AG09309 (cell line): ENCODE measurements around the gene DESI1.
"Not testable (repeated sequence)": the region's sequence is repeated elsewhere in the genome, so short reads cannot be mapped to it uniquely, and the experiment has no call there.

Experiments
- DNase-seq: peaks from one replicate; pipeline ENCODE4 v3.0.0-alpha.2; 2010; ENCODE audit warnings: low read depth
- H3K4me3 ChIP-seq: 2 replicates; pipeline ENCODE4 v1.5.1; 2011; ENCODE audit warnings: mild to moderate bottlenecking, low read depth, low read length, moderate library complexity; ENCODE audit not compliant: control insufficient read depth
- TF ChIP-seq, protein P1 (sequence below): IDR thresholded peaks from 2 replicates; pipeline ENCODE4 v1.5.1; 2011; ENCODE audit warnings: mild to moderate bottlenecking, low read depth, low read length, inconsistent platforms; ENCODE audit not compliant: insufficient read depth, control insufficient read depth; ENCODE audit errors: missing control alignments

Gene DESI1

GRCh38 chr22:41620589-41621098 lies at the start of gene DESI1:
Gene DESI1 (minus strand): TSS chr22:41621043. CDS start chr22:41620839, 204 bp downstream.
- H3K4me3 ChIP-seq: peak within 1 kb of the TSS; percentile 99
- no peak for DNase-seq

GRCh38 chr22:41668971-41669911 lies 48.4 kb upstream of the DESI1 start:
- DNase-seq: peak; percentile 55
- TF ChIP-seq, protein P1, sequence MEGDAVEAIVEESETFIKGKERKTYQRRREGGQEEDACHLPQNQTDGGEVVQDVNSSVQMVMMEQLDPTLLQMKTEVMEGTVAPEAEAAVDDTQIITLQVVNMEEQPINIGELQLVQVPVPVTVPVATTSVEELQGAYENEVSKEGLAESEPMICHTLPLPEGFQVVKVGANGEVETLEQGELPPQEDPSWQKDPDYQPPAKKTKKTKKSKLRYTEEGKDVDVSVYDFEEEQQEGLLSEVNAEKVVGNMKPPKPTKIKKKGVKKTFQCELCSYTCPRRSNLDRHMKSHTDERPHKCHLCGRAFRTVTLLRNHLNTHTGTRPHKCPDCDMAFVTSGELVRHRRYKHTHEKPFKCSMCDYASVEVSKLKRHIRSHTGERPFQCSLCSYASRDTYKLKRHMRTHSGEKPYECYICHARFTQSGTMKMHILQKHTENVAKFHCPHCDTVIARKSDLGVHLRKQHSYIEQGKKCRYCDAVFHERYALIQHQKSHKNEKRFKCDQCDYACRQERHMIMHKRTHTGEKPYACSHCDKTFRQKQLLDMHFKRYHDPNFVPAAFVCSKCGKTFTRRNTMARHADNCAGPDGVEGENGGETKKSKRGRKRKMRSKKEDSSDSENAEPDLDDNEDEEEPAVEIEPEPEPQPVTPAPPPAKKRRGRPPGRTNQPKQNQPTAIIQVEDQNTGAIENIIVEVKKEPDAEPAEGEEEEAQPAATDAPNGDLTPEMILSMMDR: no peak
- H3K4me3 ChIP-seq: no peak overlapping the region

More at GRCh38 chr22:41620589-41621098, at the start of gene DESI1:
- TF ChIP-seq, protein P1: no peak

- TF ChIP-seq, protein P1: no peak
- no peak overlapping the region for H3K4me3 ChIP-seq
- DNase-seq: no peak
These were observed 44.1 kb upstream of the DESI1 start for GRCh38 chr22:41664951-41665350.

- no peak for DNase-seq
- H3K4me3 ChIP-seq: no peak overlapping the region
- TF ChIP-seq, protein P1: no peak
These were observed 43.6 kb upstream of the DESI1 start for GRCh38 chr22:41664490-41664889.

- DNase-seq, H3K4me3 ChIP-seq: not testable (repeated sequence)
These were observed 42.8 kb upstream of the DESI1 start for GRCh38 chr22:41663594-41663993.

DNA sequence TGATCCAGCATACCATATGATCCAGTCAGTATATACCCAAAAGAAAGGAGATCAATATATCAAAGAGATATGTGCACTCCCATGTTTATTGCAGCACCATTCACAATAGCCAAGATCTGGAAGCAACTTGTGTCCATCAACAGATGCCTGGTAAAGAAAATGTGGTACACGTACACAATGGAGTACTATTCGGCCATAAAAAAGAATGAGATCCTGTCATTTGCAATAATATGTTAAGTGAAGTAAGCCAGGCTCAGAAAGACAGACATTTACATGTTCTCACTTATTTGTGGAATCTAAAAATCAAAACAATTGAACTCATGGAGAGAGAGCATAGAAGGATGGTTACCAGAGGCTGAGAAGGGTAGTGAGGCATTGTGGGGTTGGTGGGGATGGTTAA lies 40.9 kb upstream of the DESI1 start:
- no peak overlapping the region for H3K4me3 ChIP-seq
- no peak for DNase-seq
- TF ChIP-seq, protein P1: no peak

GRCh38 chr22:41661088-41661487 lies 40.2 kb upstream of the DESI1 start:
- no peak for DNase-seq
- TF ChIP-seq, protein P1: no peak
- no peak overlapping the region for H3K4me3 ChIP-seq
